HepG2 (cell line): ENCODE measurements around the gene SLC31A2. TPM values are rescaled to one million over a fixed set of nuclear protein-coding genes. Genes with fewer than 3 reads are reported as not detected.

ENCODE experiments used
- AKNA ChIP-seq: sonication (generic); formaldehyde crosslinking; IDR thresholded peaks from 2 replicates; pipeline ENCODE4 v1.4.0; 2020; ENCODE audit warnings: missing genetic modification reagents, borderline replicate concordance
- FOXA3 ChIP-seq: IDR thresholded peaks from 2 replicates; pipeline ENCODE4 v1.6.1; 2016; ENCODE audit warnings: missing genetic modification reagents, missing compliant biosample characterization
- GATA4 ChIP-seq: sonication (generic); IDR thresholded peaks from 2 replicates; pipeline ENCODE4 v1.6.1; 2016; ENCODE audit warnings: antibody characterized with exemption, low read depth, borderline replicate concordance
- HNRNPK ChIP-seq: fragments of 200-400 bp; formaldehyde crosslinking; IDR thresholded peaks from 2 replicates; pipeline ENCODE4 v1.6.1; 2018; ENCODE audit warnings: low read length, low read depth, moderate library complexity, mild to moderate bottlenecking; ENCODE audit not compliant: poor library complexity, severe bottlenecking
- KAT8 ChIP-seq: IDR thresholded peaks from 2 replicates; pipeline ENCODE4 v1.6.1; 2016; ENCODE audit warnings: missing genetic modification reagents, missing compliant biosample characterization
- KLF16 ChIP-seq, 2 experiments: sonication (generic) in 1 of 2; formaldehyde crosslinking in 1 of 2; IDR thresholded peaks; 2 replicates each; pipeline versions ENCODE4 v1.6.1 to v1.8.0; 2016 to 2023; ENCODE audit warnings: missing genetic modification reagents in 2 of 2, missing compliant biosample characterization in 1 of 2
- MEF2D ChIP-seq: sonication (generic); formaldehyde crosslinking; IDR thresholded peaks from 2 replicates; pipeline ENCODE4 v1.5.1; 2020; ENCODE audit warnings: mild to moderate bottlenecking, missing genetic modification reagents
- MIXL1 ChIP-seq: IDR thresholded peaks from 2 replicates; pipeline ENCODE4 v1.6.1; 2016
- NCOA2 ChIP-seq: sonication (generic); formaldehyde crosslinking; IDR thresholded peaks from 2 replicates; pipeline ENCODE4 v1.8.0; 2022; ENCODE audit warnings: inconsistent platforms
- SP4 ChIP-seq: sonication (generic); formaldehyde crosslinking; IDR thresholded peaks from 2 replicates; pipeline ENCODE4 v1.8.1; 2023; ENCODE audit warnings: mild to moderate bottlenecking, missing genetic modification reagents
- SP5 ChIP-seq: IDR thresholded peaks from 2 replicates; pipeline ENCODE4 v1.6.1; 2016; ENCODE audit warnings: low read depth, borderline replicate concordance
- THAP8 ChIP-seq: sonication (generic); formaldehyde crosslinking; IDR thresholded peaks from 2 replicates; pipeline ENCODE4 v1.5.1; 2020; ENCODE audit warnings: missing genetic modification reagents, mild to moderate bottlenecking, borderline replicate concordance
- TIGD3 ChIP-seq: sonication (generic); formaldehyde crosslinking; IDR thresholded peaks from 2 replicates; pipeline ENCODE4 v1.5.1; 2020; ENCODE audit warnings: mild to moderate bottlenecking, missing genetic modification reagents, borderline replicate concordance
- TP53 ChIP-seq: sonication (generic); formaldehyde crosslinking; conservative IDR thresholded peaks from 2 replicates; pipeline ENCODE4 v1.4.0; 2020; ENCODE audit warnings: missing genetic modification reagents
- YEATS2 ChIP-seq: sonication (generic); formaldehyde crosslinking; IDR thresholded peaks from 2 replicates; pipeline ENCODE4 v1.4.0; 2020; ENCODE audit warnings: missing genetic modification reagents, borderline replicate concordance
- ZFX ChIP-seq: sonication (generic); formaldehyde crosslinking; IDR thresholded peaks from 2 replicates; pipeline ENCODE4 v1.4.0; 2020; ENCODE audit warnings: mild to moderate bottlenecking, low read depth, missing genetic modification reagents, moderate library complexity
- ZMYM2 ChIP-seq: sonication (generic); formaldehyde crosslinking; IDR thresholded peaks from 2 replicates; pipeline ENCODE4 v1.8.0; 2022; ENCODE audit warnings: mild to moderate bottlenecking, missing genetic modification reagents
- ZNF543 ChIP-seq: sonication (generic); formaldehyde crosslinking; IDR thresholded peaks from 2 replicates; pipeline ENCODE4 v1.4.0; 2020; ENCODE audit warnings: mild to moderate bottlenecking, missing genetic modification reagents
- ZNF550 ChIP-seq: sonication (generic); formaldehyde crosslinking; IDR thresholded peaks from 2 replicates; pipeline ENCODE4 v1.4.0; 2020; ENCODE audit warnings: mild to moderate bottlenecking, missing genetic modification reagents, borderline replicate concordance
- ZNF670 ChIP-seq: sonication (generic); formaldehyde crosslinking; IDR thresholded peaks from 2 replicates; pipeline ENCODE4 v1.8.0; 2022; ENCODE audit warnings: mild to moderate bottlenecking, missing genetic modification reagents, borderline replicate concordance
- ZNF746 ChIP-seq: sonication (generic); formaldehyde crosslinking; IDR thresholded peaks from 2 replicates; pipeline ENCODE4 v1.8.0; 2022; ENCODE audit warnings: mild to moderate bottlenecking, missing genetic modification reagents
- polyA plus RNA-seq, 8 experiments: library from polyadenylated mRNA; depleted of rRNA in 3 of 8; stranded (reverse) in 7 of 8; unstranded in 1 of 8; fragments of >200 nt; fragmentation: Illumina TruSeq in 4 of 8; extraction: Trizol in 4 of 8; gene quantifications; 2 replicates each; pipeline versions ENCODE4 v1.2.1 to v1.2.3, GENCODE V29; 2011 to 2016; ENCODE audit warnings: low read depth in 4 of 8, missing spikeins in 1 of 8, mixed read lengths in 1 of 8; ENCODE audit not compliant: insufficient read depth in 1 of 8
- total RNA-seq, 5 experiments: library from RNA; depleted of rRNA; stranded (reverse); fragments of >200 nt; fragmentation: Illumina TruSeq; extraction: Trizol; gene quantifications; 2 replicates each; pipeline ENCODE4 v1.2.3, GENCODE V29; 2016; ENCODE audit warnings: low read depth in 1 of 5
- TF ChIP-seq, protein P1 (sequence below): IDR thresholded peaks from 2 replicates; pipeline ENCODE4 v1.6.1; 2018; ENCODE audit warnings: missing genetic modification reagents, mild to moderate bottlenecking, missing compliant biosample characterization

The SLC31A2 gene
- total and polyA plus RNA-seq, 2 of the 13 experiments (the other 11 are each of a cell fraction or from before 2014, with no cell fraction given) = 9.3 to 10.2 TPM

DNA sequence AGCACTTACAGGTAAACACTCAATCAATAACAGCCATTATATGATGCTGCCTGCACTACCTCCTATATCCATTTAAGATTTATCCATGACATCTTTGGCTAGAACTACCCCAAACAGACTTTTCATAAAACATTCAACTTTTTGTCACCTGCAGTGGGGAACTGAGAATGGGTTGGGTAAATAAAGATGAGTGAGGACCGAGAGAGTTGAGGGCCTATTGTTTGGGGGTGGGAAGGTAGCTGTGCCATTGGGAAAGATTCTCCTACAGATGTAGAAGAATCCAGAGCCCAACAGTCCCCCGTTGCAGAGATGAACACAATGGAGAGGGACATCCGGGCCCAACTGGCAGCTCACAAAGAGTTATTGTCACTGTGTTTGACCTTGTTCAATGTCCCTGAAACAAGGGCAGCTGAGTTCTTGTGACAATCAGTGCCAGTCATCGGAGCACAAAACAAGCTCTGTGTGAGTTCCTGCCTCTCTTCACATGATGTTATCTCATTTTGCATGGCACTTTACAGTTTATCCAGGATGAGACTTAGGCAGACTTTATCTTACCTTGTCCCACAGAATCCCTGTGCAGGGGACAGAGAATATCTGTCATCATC, 11.5 kb upstream of the SLC31A2 start (continued):
- TF ChIP-seq KAT8 (CRISPR knock-in tag) = peak; percentile 39; the same call in 1 of the 2 replicates
- TF ChIP-seq FOXA3 (CRISPR knock-in tag) = peak; percentile 86
- TF ChIP-seq TP53 (CRISPR knock-in tag) = no peak
- no peak for TF ChIP-seq ZNF543 (CRISPR knock-in tag)
- TF ChIP-seq THAP8 (CRISPR knock-in tag) = no peak
- TF ChIP-seq ZNF670 (CRISPR knock-in tag) = no peak
- TF ChIP-seq, protein P1, sequence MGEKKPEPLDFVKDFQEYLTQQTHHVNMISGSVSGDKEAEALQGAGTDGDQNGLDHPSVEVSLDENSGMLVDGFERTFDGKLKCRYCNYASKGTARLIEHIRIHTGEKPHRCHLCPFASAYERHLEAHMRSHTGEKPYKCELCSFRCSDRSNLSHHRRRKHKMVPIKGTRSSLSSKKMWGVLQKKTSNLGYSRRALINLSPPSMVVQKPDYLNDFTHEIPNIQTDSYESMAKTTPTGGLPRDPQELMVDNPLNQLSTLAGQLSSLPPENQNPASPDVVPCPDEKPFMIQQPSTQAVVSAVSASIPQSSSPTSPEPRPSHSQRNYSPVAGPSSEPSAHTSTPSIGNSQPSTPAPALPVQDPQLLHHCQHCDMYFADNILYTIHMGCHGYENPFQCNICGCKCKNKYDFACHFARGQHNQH = peak; percentile 22; the same call in 1 of the 2 replicates
- TF ChIP-seq ZMYM2 = no peak
- TF ChIP-seq HNRNPK = no peak
- 0 out of 2 replicates have a peak, but pooled peaks have one; percentile 31 for TF ChIP-seq MIXL1 (CRISPR knock-in tag)
- peak; percentile 49; the same call in 1 of the 2 replicates for TF ChIP-seq ZFX (CRISPR knock-in tag)
- no peak for TF ChIP-seq TIGD3
- peak; percentile 89 for TF ChIP-seq NCOA2 (CRISPR knock-in tag)
- TF ChIP-seq YEATS2 = peak; percentile 31; the same call in 1 of the 2 replicates
- TF ChIP-seq SP4 (CRISPR knock-in tag) = no peak; the same call in 1 of the 2 replicates
- peak; percentile 20; the same call in 1 of the 2 replicates for TF ChIP-seq SP5 (CRISPR knock-in tag)
- TF ChIP-seq AKNA (CRISPR knock-in tag) = no peak
- TF ChIP-seq ZNF746 (CRISPR knock-in tag) = 0 out of 2 replicates have a peak, but pooled peaks have one; percentile 37
- TF ChIP-seq GATA4 = peak; percentile 64; the same call in 1 of the 2 replicates
- TF ChIP-seq KLF16 (CRISPR knock-in tag; IDR thresholded peaks at IDR 0.05) = peak in 1 of 2 experiments; percentile 38; a peak in 1 of 4 replicates
- TF ChIP-seq MEF2D = no peak
- no peak for TF ChIP-seq ZNF550
